Measurements from ENCODE around the gene BRSK2.

Gene BRSK2

GRCh38 chr11:1447845-1448825 is 58.4 kb downstream of the BRSK2 start:
- TF ChIP-seq CTCF (IDR thresholded peaks at IDR 0.05; ENCODE audit: low read depth, low read length), result no peak
- no peak for DNase-seq (ENCODE audit: low read depth, low spot score)
- in situ Hi-C loops (cut with HindIII; ENCODE audit: low sequenced_read_pairs), result no loop called here
- no peak overlapping the region for H3K4me3 ChIP-seq (ENCODE audit: low read depth, low read length)

DNA sequence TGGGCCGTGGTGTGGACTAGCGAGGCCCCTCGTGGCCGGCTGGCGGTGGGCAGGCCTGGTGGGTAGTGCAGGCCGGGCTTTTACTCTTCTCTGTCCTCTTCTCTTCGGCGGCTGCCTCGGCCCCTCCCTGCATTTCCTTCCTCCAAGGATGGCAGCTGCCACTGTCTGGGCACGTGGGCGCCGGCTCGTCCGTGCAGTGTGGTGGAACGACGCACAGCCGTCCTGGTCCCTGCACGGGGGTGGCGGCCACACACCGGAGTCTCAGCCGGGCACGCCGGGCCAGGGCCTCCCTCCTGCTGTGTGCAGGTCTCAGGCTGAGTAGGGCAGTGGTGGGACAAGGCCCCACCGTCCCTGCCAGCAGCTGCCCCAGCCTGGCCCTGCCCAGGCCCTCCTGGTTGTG is 59.1 kb downstream of the BRSK2 start:
- in situ Hi-C loops (cut with HindIII; ENCODE audit: low sequenced_read_pairs), result no loop called here
- no peak overlapping the region for H3K4me3 ChIP-seq (ENCODE audit: low read depth, low read length)
- no peak for TF ChIP-seq CTCF (IDR thresholded peaks at IDR 0.05; ENCODE audit: low read depth, low read length)
- DNase-seq (ENCODE audit: low read depth, low spot score), result no peak

DNA sequence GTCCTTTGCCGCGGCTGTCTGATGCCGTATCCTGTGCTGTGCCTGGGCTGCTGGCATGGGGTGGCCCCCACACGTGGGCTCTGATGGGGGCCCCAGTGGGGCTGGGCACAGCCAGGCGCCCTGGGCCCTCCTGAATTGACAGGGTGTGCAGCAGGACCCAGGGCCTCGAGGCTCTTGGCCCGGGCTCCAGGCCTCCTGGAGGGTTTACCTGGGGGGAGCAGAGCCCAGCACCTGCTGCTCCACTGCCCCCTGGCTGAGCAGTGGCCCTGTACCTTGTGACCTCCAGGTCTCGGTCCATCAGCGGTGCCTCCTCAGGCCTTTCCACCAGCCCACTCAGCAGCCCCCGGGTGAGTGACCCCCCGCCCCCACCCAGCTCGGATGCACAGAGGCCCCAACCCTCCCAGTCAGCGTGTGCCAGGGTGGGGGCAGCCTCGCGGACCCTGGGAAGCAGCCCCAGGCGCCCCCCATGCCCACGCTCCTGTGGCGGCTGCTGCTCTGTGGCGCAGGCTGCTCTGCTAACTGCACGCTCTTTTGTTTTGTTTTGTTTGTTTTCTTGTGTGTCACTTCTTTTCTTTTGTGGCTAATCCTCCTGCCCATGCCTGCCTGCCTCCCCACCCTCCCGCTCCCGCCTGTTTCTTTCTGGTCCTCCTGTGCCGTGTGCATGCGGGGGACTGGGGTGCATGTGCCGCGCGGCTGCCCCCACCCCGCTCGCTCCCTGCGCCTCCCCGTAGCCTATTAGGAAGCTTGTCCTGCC is 59.9 kb downstream of the BRSK2 start:
- no peak for TF ChIP-seq CTCF (IDR thresholded peaks at IDR 0.05; ENCODE audit: low read depth, low read length)
- in situ Hi-C loops (cut with HindIII; ENCODE audit: low sequenced_read_pairs), result no loop called here
- no peak overlapping the region for H3K4me3 ChIP-seq (ENCODE audit: low read depth, low read length)
- DNase-seq (ENCODE audit: low read depth, low spot score), result no peak

DNA sequence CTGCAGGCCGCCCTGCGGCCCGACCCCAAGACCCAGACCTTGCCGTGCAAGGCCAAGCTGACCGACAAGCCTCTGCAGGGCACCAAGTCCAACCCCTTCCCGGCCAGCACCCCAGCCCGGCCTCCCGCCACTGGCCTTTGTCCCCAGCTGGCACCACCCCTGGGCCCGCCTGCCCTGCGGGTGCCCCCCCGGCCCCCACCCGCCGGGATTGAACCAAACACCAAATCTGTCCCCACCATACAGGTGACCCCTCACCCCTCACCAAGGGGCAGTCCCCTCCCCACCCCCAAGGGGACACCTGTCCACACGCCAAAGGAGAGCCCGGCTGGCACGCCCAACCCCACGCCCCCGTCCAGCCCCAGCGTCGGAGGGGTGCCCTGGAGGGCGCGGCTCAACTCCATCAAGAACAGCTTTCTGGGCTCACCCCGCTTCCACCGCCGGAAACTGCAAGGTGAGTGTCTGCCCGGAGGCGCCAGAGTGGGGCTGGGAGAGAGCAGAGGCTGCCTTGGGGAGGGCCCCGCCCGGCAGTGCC is 60.7 kb downstream of the BRSK2 start:
- no peak for DNase-seq (ENCODE audit: low read depth, low spot score)
- no peak for TF ChIP-seq CTCF (IDR thresholded peaks at IDR 0.05; ENCODE audit: low read depth, low read length)
- H3K4me3 ChIP-seq (ENCODE audit: low read depth, low read length), result no peak overlapping the region
- in situ Hi-C loops (cut with HindIII; ENCODE audit: low sequenced_read_pairs), result no loop called here

GRCh38 chr11:1450949-1451710 is 61.4 kb downstream of the BRSK2 start:
- in situ Hi-C loops (cut with HindIII; ENCODE audit: low sequenced_read_pairs), result no loop called here
- TF ChIP-seq CTCF (IDR thresholded peaks at IDR 0.05; ENCODE audit: low read depth, low read length), result no peak
- DNase-seq (ENCODE audit: low read depth, low spot score), result no peak
- no peak overlapping the region for H3K4me3 ChIP-seq (ENCODE audit: low read depth, low read length)
